Parathyroid adenoma (tissue), 2 donors: ENCODE results near the gene ZBTB3.
"Not testable (repeated sequence)": the region's sequence is repeated elsewhere in the genome, so short reads cannot be mapped to it uniquely, and the experiment has no call there.

Experiments
- H2AFZ ChIP-seq: fragments of 300-600 bp; sonication (generic); one replicate; pipeline ENCODE4 v1.7.0; 2017; ENCODE audit warnings: antibody characterized with exemption, mild to moderate bottlenecking
- H3K27ac ChIP-seq: fragments of 300-600 bp; sonication (generic); one replicate; pipeline ENCODE4 v1.7.0; 2017
- H3K27me3 ChIP-seq: fragments of 300-600 bp; sonication (generic); one replicate; pipeline ENCODE4 v1.7.0; 2017; ENCODE audit warnings: low read length; ENCODE audit not compliant: control insufficient read depth, insufficient read depth
- H3K36me3 ChIP-seq: fragments of 300-600 bp; sonication (generic); one replicate; pipeline ENCODE4 v1.7.0; 2017; ENCODE audit warnings: low read length; ENCODE audit not compliant: control insufficient read depth, insufficient read depth
- H3K4me1 ChIP-seq: fragments of 300-600 bp; sonication (generic); one replicate; pipeline ENCODE4 v1.7.0; 2017; ENCODE audit warnings: control low read depth
- H3K4me2 ChIP-seq: fragments of 300-600 bp; sonication (generic); one replicate; pipeline ENCODE4 v1.7.0; 2017; ENCODE audit warnings: low read length
- H3K4me3 ChIP-seq: fragments of 300-600 bp; sonication (generic); one replicate; pipeline ENCODE4 v1.7.0; 2017; ENCODE audit warnings: low read depth, low read length
- H3K79me2 ChIP-seq: fragments of 300-600 bp; sonication (generic); one replicate; pipeline ENCODE4 v1.7.0; 2017; ENCODE audit warnings: control low read depth
- H3K9ac ChIP-seq: fragments of 300-600 bp; sonication (generic); one replicate; pipeline ENCODE4 v1.7.0; 2017; ENCODE audit warnings: mild to moderate bottlenecking
- H3K9me3 ChIP-seq: fragments of 300-600 bp; sonication (generic); one replicate; pipeline ENCODE4 v1.7.0; 2017; ENCODE audit warnings: low read length; ENCODE audit not compliant: control insufficient read depth
- TF ChIP-seq, protein P1 (sequence below): fragments of 300-600 bp; sonication (generic); IDR thresholded peaks from one replicate; pipeline ENCODE4 v1.7.0; 2017; ENCODE audit warnings: antibody characterized with exemption, mild to moderate bottlenecking
- donor health status: primary hyperparathyroidism.

Gene ZBTB3

DNA sequence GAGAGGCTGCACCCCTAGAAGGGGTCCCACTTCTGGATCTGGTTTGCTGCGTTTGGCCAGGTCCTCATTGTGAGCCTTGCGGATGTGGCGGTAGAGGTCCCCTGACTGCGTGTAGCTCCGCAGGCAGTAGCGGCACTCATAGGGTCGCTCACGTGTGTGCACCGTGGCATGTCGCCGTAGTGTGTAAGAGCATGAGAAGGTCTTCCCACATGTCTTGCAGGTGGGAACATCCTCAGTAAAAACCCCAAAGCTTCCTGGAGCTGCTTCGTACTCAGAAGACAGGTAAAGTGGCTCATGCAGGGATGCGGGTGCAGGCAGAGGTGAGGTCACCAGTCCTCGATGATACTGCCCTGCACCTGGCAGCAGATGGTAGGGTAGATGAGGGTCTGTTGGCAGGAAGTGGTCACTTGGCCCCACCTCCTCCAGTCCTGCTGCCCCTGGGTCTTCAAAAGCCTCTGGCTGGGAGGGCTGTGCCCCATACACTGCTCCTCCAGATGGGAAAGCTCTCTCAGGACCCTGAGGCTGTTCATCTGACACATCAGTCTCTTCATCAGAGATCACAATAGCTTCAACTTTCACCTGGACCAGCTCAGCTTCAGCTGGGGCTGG, 1.7 kb downstream of the ZBTB3 start:
- TF ChIP-seq, protein P1, sequence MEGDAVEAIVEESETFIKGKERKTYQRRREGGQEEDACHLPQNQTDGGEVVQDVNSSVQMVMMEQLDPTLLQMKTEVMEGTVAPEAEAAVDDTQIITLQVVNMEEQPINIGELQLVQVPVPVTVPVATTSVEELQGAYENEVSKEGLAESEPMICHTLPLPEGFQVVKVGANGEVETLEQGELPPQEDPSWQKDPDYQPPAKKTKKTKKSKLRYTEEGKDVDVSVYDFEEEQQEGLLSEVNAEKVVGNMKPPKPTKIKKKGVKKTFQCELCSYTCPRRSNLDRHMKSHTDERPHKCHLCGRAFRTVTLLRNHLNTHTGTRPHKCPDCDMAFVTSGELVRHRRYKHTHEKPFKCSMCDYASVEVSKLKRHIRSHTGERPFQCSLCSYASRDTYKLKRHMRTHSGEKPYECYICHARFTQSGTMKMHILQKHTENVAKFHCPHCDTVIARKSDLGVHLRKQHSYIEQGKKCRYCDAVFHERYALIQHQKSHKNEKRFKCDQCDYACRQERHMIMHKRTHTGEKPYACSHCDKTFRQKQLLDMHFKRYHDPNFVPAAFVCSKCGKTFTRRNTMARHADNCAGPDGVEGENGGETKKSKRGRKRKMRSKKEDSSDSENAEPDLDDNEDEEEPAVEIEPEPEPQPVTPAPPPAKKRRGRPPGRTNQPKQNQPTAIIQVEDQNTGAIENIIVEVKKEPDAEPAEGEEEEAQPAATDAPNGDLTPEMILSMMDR, result no peak
- Histone ChIP-seq H3K4me1 (no peaks in the 10 kb centered on the region), H3K36me3 (no peaks in the 10 kb centered on the region), H3K4me2 (no peak overlapping the region), H3K9ac (no peak overlapping the region), H3K9me3 (no peaks in the 10 kb centered on the region), H3K4me3 (no peak overlapping the region), H2AFZ (no peak overlapping the region), H3K27ac (no peak overlapping the region), H3K27me3 (no peaks in the 10 kb centered on the region), H3K79me2 (peaks cover 4% of the 10 kb centered on the region)

DNA sequence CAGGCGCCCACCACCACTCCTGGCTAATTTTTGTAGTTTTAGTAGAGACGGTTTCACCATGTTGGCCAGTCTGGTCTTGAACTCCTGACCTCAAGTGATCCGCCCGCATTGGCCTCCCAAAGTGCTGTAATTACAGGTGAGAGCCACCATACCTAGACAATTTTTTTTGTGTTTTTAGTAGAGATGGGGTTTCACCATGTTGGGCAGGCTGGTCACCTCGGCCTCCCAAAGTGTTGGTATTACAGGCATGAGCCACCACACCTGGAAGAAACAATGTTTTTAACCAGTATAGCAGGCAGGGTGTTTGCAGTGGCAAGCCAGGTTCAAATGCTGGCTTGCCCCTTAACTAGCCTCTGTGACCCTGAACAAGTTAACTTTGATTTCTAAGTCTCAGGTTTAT, 4.0 kb downstream of the ZBTB3 start:
- H3K4me1 ChIP-seq, H3K9ac ChIP-seq, H2AFZ ChIP-seq, H3K79me2 ChIP-seq, H3K27me3 ChIP-seq, H3K36me3 ChIP-seq, H3K27ac ChIP-seq, H3K4me3 ChIP-seq, H3K4me2 ChIP-seq, H3K9me3 ChIP-seq: not testable (repeated sequence)

DNA sequence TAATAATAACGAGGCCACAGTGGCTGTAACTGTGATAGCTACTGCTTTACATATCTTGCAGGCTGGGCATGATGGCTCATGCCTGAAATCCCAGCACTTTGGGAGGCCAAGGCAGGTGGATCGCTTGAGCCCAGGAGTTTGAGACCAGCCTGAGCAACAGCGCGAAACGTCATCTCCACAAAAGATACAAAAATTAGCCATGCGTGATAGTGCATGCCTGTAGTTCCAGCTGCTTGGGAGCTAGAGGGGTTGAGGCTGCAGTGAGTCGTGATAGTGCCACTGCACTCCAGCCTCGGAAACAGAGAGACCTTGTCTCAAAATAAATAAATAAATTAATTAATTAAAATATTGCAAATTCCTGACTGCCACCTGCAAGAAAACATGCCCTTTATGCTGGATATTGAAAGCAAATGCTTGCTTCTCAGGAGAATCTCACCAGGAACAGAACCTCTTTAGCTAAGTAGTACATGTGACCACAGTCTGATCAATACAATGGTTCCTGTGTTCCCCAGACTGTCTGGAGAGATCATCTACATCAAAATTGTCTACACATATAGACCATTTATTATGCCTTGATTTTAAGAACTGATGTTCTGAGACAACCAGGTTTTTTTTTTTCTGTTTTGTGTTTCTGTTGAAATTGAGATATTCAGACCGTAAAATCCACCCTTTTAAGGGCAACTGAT, 6.3 kb downstream of the ZBTB3 start:
- TF ChIP-seq, protein P1, result no peak
- Histone ChIP-seq H3K9me3 (no peaks in the 10 kb centered on the region), H3K79me2 (no peaks in the 10 kb centered on the region), H3K36me3 (no peaks in the 10 kb centered on the region), H2AFZ (no peak overlapping the region), H3K4me1 (no peaks in the 10 kb centered on the region), H3K9ac (no peak overlapping the region), H3K4me2 (no peak overlapping the region), H3K27me3 (no peaks in the 10 kb centered on the region), H3K27ac (no peak overlapping the region), H3K4me3 (no peak overlapping the region)

DNA sequence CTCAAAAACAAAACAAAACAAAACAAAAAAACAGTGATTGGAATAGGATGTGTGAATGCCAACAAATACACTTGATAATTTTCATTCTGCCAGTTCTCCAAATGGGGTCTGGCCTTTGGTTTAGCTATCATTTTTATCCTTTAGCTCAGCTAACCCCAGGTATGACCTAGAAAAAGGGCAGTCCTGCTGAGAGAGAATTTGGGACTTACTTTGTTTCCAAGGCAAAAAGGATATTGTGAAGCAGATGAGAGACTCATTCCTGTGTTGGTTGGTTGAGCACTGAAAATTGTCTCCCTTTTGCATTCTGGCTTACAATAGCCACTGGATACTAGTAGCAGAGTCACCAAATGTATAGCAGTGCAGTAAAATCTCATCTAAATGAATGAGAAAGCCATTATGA, 16.8 kb downstream of the ZBTB3 start:
- H3K27ac ChIP-seq, result no peak overlapping the region
- H3K36me3 ChIP-seq, result no peaks in the 10 kb centered on the region
- no peaks in the 10 kb centered on the region for H3K27me3 ChIP-seq
- H3K79me2 ChIP-seq, result peaks cover 6% of the 10 kb centered on the region
- H3K4me2 ChIP-seq, result no peak overlapping the region
- H3K9me3 ChIP-seq, result no peaks in the 10 kb centered on the region
- H3K4me3 ChIP-seq, result no peak overlapping the region
- H3K9ac ChIP-seq, result no peak overlapping the region
- TF ChIP-seq, protein P1, result no peak
- no peak overlapping the region for H2AFZ ChIP-seq
- H3K4me1 ChIP-seq, result no peaks in the 10 kb centered on the region

DNA sequence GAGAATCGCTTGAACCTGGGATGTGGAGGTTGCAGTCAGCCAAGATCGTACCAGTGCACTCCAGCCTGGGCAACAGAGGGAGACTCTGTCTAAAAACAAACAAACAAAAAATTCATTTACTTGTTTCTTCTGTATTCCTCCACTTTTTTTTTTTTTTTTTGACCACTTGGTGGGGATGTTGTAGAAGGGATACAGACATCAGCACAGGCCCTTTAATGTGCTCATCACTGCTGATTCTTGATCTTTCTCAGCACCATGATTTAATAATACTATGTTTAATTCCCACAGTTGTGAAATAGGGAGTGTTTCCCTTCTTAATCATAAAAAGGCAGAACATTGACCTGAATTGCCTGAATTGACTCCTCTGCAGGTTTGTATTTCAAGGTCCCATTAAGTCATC, 21.1 kb downstream of the ZBTB3 start:
- no peak overlapping the region for H3K27ac ChIP-seq

DNA sequence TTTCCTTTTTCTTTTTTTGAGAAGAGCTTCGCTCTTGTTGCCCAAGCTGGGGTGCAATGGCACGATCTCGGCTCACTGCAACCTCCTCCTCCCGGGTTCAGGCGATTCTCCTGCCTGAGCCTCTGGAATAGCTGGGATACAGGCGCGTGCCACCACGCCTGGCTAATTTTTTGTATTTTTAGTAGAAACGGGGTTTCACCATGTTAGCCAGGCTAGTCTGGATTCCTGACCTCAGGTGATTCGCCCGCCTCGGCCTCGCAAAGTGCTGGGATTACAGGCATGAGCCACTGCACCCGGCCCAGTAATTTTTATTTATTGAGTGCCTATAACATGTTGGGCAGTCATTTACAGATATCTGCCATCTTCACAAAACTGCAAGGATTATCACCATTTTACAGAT, 23.9 kb downstream of the ZBTB3 start:
- not testable (repeated sequence) for H3K4me2 ChIP-seq, H2AFZ ChIP-seq, H3K4me1 ChIP-seq, H3K4me3 ChIP-seq, H3K9ac ChIP-seq, H3K36me3 ChIP-seq, H3K27ac ChIP-seq, H3K9me3 ChIP-seq, H3K27me3 ChIP-seq
- H3K79me2 ChIP-seq, result peaks cover 23% of the 10 kb centered on the region

More for the DNA sequence above, 21.1 kb downstream of the ZBTB3 start:
- H3K36me3 ChIP-seq, result no peaks in the 10 kb centered on the region
- no peak overlapping the region for H3K4me2 ChIP-seq
- peaks cover 16% of the 10 kb centered on the region for H3K79me2 ChIP-seq
- H2AFZ ChIP-seq, result no peak overlapping the region
- TF ChIP-seq, protein P1, result no peak
- H3K9ac ChIP-seq, result no peak overlapping the region
- H3K9me3 ChIP-seq, result no peaks in the 10 kb centered on the region
- H3K4me1 ChIP-seq, result peaks cover 3% of the 10 kb centered on the region
- H3K27me3 ChIP-seq, result no peaks in the 10 kb centered on the region
- H3K4me3 ChIP-seq, result no peak overlapping the region
